AML-193 (cell line): Measurements from ENCODE around the gene MYOZ3.

Experiments used
- DNase-seq, 2 experiments: peaks; one replicate each; lab custom pipeline; 2025; lab: John Stamatoyannopoulos, UW

The MYOZ3 gene, protein sequence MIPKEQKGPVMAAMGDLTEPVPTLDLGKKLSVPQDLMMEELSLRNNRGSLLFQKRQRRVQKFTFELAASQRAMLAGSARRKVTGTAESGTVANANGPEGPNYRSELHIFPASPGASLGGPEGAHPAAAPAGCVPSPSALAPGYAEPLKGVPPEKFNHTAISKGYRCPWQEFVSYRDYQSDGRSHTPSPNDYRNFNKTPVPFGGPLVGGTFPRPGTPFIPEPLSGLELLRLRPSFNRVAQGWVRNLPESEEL

GRCh38 chr5:150661086-150661485 is at the start of gene MYOZ3:
Gene MYOZ3, plus strand, starts transcription at chr5:150661251. Its CDS starts 1,691 bp downstream, at chr5:150662942.
- DNase-seq, result no peak

DNA sequence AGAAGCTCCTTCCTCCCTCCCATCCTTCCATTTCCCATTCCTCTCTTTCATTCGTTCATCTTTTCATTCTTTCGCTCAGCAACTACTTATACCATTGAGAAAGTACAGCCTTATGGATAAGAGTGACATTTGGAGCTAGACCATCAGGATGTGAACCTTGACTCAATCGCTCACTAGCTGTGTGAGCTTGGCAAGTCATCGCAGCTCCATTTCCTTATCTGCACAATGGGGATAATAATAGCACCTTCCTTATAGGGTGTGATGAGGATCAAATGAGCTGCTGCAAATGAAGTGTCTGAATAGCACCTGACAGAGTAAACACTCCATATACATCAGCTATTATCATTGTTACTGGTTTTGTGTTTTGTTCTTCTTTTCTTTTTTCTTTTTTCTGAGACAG is 48.6 kb upstream of the MYOZ3 start:
- DNase-seq, result no peak

- DNase-seq, result no peak
Observed at GRCh38 chr5:150612905-150613670, 48.0 kb upstream of the MYOZ3 start.

- no peak for DNase-seq
Observed at GRCh38 chr5:150613991-150614660, 46.9 kb upstream of the MYOZ3 start.

GRCh38 chr5:150614661-150615060 is 46.4 kb upstream of the MYOZ3 start:
- no peak for DNase-seq

DNA sequence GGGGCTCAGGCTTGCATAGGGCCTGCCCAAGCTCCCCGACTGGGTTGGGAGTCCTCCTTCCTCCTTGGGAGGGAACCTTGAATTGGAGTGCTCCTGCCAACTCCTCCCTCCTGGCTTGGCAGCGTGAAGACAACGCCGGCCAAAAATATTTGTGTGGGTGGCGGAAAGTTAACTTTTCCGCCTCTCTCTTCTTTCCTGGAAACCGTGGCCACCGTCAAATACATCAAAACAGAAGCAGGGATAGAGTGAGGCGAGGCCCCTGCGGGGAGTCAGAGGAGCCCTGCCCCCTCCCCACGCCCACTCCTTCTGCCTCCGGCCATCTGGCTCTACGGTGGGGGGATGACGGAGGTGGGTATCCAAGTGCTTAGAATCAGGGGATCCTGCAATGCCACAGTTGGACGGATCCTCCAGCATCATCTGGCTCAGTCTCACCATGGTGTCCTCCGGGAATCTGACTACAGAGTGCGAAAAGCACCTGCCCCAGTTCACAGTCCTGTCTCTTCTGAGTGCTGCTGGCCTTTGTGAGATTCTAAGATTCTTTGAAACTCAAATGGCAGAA is 45.8 kb upstream of the MYOZ3 start:
- no peak for DNase-seq

GRCh38 chr5:150616024-150616470 is 45.0 kb upstream of the MYOZ3 start:
- no peak for DNase-seq

DNA sequence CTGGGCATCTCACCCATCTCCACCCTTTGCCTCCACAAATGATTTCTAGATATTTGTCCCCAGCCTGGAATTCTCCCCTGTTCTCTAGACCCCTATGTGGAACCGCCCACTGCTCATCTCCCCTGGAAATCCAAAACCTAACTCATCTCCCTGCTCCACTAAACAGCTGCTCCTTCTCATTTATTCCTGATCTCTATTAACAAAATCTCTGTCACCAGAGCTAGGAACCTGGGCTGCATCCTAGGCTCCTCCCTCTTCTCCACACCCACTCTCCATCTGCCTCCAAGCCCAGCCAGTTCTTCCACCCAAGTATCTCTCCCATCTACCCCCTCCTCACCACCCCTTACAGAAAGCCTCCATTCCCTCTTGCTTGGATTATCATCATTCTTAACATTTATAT is 44.5 kb upstream of the MYOZ3 start:
- no peak for DNase-seq

DNA sequence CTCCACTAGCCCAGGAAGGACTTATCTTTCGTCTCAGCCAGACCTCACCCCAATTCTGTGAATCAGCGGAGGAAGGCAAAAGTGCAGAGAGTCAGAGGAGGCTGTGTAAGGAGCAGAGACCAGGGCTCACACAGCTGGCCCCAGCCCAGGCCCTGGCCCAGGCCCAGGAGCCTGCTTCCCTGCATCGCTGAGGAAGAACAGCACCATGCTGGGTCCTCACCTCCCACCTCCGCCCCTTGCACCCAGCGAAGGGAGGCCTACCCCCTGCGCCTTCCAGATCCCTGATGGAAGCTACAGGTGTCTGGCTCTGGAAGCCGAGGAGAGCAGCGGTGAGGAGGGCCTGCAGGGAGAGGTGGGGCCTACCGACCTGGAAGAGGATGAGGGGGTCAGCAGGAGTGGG is 42.9 kb upstream of the MYOZ3 start:
- DNase-seq, result no peak

- no peak for DNase-seq
Observed at GRCh38 chr5:150618588-150619281, 42.3 kb upstream of the MYOZ3 start.

DNA sequence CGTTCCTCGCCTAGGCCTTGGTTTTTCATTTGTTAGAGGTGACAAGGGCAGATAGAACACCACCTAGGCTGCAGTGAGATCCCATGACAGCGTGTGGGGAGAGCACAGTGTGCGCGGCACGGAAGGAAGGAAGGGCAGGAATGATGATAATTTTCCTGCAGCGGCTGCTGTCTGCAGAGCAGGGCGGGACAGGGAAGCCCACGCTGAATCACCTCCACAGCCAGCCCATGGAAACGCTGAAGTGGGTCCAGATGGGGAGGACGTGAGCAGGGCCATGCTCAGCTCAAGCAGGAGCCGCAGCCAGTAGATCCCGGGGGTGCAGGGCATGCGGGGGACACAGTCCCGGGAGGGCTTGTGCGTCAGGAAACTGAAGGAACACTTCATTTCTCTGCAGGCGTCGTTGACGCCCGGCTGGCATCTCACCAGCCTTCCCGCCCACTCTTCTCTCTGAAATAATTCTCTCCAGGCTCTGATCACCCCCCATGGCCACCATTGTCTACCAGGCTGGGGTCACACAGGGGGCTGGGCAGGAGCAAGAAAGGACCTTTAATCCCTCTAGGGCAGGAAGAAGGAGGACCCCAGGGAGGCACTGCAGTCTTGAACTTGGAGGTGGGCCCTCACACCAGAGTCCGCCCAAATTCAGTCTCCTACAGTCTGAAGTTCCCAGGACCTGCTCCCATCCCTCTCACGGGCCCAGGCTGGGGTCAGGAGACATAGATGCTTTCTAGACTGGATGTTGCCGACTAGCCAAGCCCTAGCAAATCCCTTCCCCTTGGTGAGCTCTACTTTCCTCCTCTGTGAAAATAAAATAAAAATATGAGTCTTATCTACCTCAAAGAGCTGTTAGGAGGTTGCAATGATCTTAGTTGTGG is 41.5 kb upstream of the MYOZ3 start:
- DNase-seq, result no peak

DNA sequence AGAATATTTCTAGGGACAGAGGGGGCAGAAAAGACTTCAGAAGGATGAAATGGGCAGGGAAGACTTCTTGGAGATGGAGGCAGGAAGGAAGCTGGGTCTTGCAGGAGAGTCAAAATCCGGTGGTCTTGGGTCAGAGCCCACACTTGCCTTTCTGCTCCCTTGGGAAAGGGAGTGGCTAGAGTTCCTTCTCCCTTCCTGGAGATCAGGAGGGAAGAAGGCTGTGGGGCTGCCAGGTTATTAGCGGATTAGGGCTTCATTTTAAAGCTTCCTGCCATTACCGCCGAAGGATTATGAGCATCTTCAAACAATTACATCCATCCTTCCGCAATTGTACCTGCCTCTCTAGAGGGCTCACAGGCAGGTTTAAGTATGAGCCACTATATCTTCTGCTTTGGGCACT is 39.8 kb upstream of the MYOZ3 start:
- DNase-seq, result no peak

- no peak for DNase-seq
Observed at GRCh38 chr5:150622157-150622556, 38.9 kb upstream of the MYOZ3 start.

GRCh38 chr5:150623152-150623877 is 37.7 kb upstream of the MYOZ3 start:
- DNase-seq, result no peak

- DNase-seq, result no peak
Observed at GRCh38 chr5:150623878-150624216, 37.2 kb upstream of the MYOZ3 start.

GRCh38 chr5:150624334-150625163 is 36.5 kb upstream of the MYOZ3 start:
- no peak for DNase-seq

GRCh38 chr5:150625164-150625535 is 35.9 kb upstream of the MYOZ3 start:
- no peak for DNase-seq

DNA sequence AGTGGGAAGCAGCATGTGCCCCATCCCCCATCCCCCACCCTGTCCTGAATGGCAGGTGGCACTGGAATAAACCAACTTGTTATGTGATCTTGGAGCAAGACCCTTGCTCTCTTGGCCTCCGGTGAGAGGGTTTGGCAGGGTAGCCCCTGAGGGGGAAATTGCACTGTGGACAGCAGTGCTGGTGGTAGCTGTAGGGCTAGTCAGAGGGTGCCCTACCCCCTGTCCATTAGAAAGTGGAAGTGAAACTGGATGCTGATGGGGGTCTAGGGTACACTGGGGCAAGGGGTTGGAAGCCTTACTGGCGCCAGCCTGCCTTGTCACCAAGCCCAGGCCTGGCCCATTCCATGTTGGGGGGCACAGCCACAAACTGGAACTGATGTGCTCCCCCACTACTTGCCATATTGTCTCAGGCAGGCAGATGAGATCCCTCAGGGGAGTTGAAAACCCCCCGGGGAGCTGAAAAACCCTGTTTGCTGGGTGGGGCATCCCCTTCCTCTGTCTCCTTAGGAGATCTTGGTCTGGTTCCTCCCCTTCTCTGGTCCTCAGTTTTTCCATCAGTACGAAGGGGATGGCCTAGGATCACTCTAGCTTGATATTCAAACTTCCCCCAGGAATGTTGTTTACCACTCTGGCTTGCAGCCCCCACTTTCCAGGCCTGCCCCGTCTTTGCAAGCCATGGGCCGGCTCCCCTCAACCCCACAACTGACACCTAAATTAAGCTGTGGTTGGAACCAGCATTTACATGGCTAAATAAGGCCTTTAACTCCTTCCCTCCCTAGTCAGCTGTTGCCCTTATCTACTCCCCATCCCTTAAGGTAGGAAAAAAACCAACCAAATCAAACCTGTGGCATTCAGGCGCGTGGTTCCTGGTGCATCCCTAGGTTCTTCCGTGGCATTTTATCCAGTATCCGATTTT is 35.0 kb upstream of the MYOZ3 start:
- DNase-seq, result no peak

DNA sequence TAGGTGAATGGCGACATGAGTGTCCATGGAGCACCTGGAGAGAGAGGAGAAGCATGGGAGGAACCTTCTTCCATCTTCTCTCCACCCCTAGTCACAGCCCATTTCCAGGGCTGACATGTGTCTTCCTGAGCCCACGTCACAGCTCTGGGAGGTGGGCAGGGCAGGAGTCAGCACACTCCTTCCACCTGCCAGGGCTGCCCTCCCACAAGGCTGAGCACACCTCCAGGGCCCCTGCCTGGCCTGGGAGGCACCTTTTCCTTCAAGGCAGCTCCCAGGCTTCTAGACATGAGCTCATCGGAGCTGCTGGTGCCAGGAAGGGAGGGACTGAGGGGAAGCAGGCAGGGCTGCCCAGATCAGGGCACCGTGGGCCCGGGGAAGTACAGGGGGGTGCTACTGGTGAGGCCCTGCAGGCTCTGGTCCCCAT is 34.2 kb upstream of the MYOZ3 start:
- DNase-seq, result no peak
